PFSK-1 (cell line): ENCODE data around the gene IL7R.

Experiments used
- POLR2AphosphoS5 ChIP-seq: IDR thresholded peaks from 2 replicates; pipeline ENCODE4 v1.6.1; 2012; ENCODE audit warnings: low read depth, mild to moderate bottlenecking, control low read depth, low read length, moderate library complexity
- TF ChIP-seq, protein P1 (sequence below), 2 experiments: IDR thresholded peaks; 2 replicates each; pipeline versions ENCODE4 v1.6.1 to v1.8.0; 2011 to 2012; ENCODE audit warnings: low read depth in 2 of 2, low read length in 2 of 2, control low read depth in 1 of 2, inconsistent platforms in 1 of 2, mild to moderate bottlenecking in 1 of 2, moderate library complexity in 1 of 2; ENCODE audit not compliant: insufficient read depth in 1 of 2

DNA sequence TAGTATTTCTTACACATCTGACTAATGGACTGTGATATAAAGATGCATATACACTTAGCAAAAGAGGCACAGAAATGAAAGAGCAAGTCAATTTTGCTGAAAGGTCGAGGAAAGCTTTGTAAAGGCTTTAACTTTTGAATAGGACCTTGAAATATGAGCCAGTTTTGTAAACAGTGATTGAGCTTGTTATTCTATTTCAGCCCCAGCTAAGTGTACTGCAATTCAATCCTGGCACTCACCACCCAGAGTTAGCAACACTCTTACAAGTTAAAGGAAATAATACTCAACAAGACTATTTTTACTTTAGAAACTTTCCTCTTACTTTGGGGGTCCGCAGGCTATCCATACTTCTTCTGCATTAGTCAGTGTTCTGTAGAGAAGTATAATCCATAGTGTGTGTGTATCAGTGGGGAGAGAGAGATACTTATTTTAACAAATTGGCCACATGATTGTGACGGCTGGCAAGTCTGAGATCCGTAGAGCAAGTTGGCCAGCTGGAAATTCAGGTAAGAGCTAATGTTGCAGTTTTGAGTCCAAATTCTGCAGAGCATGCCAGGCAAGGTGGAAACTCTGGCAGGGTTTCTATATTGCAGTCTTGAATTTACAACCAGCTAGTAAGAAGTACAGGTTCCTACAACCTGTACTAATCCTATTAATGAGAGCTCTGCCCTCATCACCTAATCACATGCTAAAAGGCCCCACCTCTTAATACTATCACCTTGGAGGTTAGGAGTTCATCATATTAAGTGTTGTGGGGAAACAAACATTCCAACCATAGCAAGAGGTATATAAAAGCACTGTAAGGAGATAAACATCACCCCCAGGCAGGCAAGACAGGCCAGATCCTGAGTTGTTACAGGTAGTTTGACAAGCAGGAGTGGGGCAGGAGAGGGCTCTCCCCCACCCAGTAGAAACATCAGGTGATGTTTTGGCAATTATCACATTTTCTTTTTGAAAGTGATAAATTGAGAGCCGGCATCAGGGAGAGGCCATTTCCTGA is 33.6 kb downstream of the IL7R start:
- TF ChIP-seq POLR2AphosphoS5: no peak
- TF ChIP-seq, protein P1, sequence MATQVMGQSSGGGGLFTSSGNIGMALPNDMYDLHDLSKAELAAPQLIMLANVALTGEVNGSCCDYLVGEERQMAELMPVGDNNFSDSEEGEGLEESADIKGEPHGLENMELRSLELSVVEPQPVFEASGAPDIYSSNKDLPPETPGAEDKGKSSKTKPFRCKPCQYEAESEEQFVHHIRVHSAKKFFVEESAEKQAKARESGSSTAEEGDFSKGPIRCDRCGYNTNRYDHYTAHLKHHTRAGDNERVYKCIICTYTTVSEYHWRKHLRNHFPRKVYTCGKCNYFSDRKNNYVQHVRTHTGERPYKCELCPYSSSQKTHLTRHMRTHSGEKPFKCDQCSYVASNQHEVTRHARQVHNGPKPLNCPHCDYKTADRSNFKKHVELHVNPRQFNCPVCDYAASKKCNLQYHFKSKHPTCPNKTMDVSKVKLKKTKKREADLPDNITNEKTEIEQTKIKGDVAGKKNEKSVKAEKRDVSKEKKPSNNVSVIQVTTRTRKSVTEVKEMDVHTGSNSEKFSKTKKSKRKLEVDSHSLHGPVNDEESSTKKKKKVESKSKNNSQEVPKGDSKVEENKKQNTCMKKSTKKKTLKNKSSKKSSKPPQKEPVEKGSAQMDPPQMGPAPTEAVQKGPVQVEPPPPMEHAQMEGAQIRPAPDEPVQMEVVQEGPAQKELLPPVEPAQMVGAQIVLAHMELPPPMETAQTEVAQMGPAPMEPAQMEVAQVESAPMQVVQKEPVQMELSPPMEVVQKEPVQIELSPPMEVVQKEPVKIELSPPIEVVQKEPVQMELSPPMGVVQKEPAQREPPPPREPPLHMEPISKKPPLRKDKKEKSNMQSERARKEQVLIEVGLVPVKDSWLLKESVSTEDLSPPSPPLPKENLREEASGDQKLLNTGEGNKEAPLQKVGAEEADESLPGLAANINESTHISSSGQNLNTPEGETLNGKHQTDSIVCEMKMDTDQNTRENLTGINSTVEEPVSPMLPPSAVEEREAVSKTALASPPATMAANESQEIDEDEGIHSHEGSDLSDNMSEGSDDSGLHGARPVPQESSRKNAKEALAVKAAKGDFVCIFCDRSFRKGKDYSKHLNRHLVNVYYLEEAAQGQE (IDR thresholded peaks at IDR 0.05; ENCODE audit: insufficient read depth in 1 of 2, low read depth in 2 of 2, low read length in 2 of 2): no peak
